Thyroid gland (tissue), 4 donors: ENCODE results near the gene BLTP2. TPM values are rescaled to one million over a fixed set of nuclear protein-coding genes. Genes with fewer than 3 reads are reported as not detected.

Experiments
- DNase-seq, 2 donors: peaks; one replicate each; pipeline ENCODE4 v3.0.0-alpha.2; 2019
- H3K27ac ChIP-seq, 3 donors: fragments of 200-600 bp; sonication (generic); 1 replicate in 2 of 3; 2 replicates in 1 of 3; pipeline ENCODE4 v1.5.1; 2016 to 2019; ENCODE audit warnings: mild to moderate bottlenecking in 1 of 3, moderate library complexity in 1 of 3
- H3K27me3 ChIP-seq: fragments of 200-600 bp; sonication (generic); one replicate; pipeline ENCODE4 v1.5.1; 2019
- H3K36me3 ChIP-seq, 2 donors: fragments of 200-600 bp; sonication (generic); one replicate each; pipeline ENCODE4 v1.5.1; 2016 to 2019
- H3K4me1 ChIP-seq, 2 donors: fragments of 200-600 bp; sonication (generic); one replicate each; pipeline ENCODE4 v1.5.1; 2017 to 2019
- H3K4me3 ChIP-seq, 3 donors: fragments of 200-600 bp; sonication (generic); replicated peaks in 1 of 3; 1 replicate in 2 of 3; 2 replicates in 1 of 3; pipeline ENCODE4 v1.5.1; 2016; ENCODE audit warnings: mild to moderate bottlenecking in 1 of 3
- H3K9me3 ChIP-seq: fragments of 200-600 bp; sonication (generic); one replicate; pipeline ENCODE4 v1.5.1; 2017
- CTCF ChIP-seq, 6 experiments: fragments of 200-600 bp in 3 of 6; fragments of 450-650 bp in 3 of 6; sonication (generic) in 3 of 6; IDR thresholded peaks; one replicate each; pipeline ENCODE4 v1.5.1; 2016 to 2019; ENCODE audit warnings: antibody characterized with exemption in 6 of 6, mild to moderate bottlenecking in 2 of 6, inconsistent platforms in 1 of 6, moderate library complexity in 1 of 6
- POLR2A ChIP-seq, 2 donors: fragments of 450-650 bp; IDR thresholded peaks; one replicate each; pipeline ENCODE4 v1.6.1; 2017; ENCODE audit warnings: antibody characterized with exemption in 2 of 2, mild to moderate bottlenecking in 2 of 2, moderate library complexity in 1 of 2
- WGBS, 2 donors: methylation state at CpG; one replicate each; pipeline ENCODE4 v1.1.5; 2017; 5-methylcytosine and 5-hydroxymethylcytosine counted together
- intact Hi-C: fragments of 100-400 bp; cut with DNase I; formaldehyde crosslinking; loops from one replicate; pipeline ENCODE4 v1.15.1; 2023
- total RNA-seq, 4 donors: library from RNA; depleted of rRNA; stranded (reverse); fragments of >200 nt; gene quantifications; one replicate each; pipeline ENCODE4 v1.2.3, GENCODE V29; 2016

The BLTP2 gene
- total RNA-seq, 4 donors from 2014 or later = 96.5 to 153 (median 129) TPM

- intact Hi-C loops = no loop called here
- H3K27ac ChIP-seq = peak overlapping the region in 1 of 3 donors; percentile 83
- H3K4me3 ChIP-seq = peak overlapping the region in 2 of 3 donors; percentile 24 to 29
- H3K9me3 ChIP-seq = no peaks in the 10 kb centered on the region
- 3 to 4% methylated on average over 16 to 17 of the region's 17 CpGs for WGBS, 2 donors
- no peak for DNase-seq
- TF ChIP-seq POLR2A (IDR thresholded peaks at IDR 0.05) (no peak), CTCF (IDR thresholded peaks at IDR 0.05) (no peak)
- H3K27me3 ChIP-seq = no peaks in the 10 kb centered on the region
- no peaks in the 10 kb centered on the region for H3K36me3 ChIP-seq
- peaks cover 6 to 24% of the 10 kb centered on the region in 2 donors for H3K4me1 ChIP-seq
Observed at GRCh38 chr17:28598389-28598788, 46.6 kb downstream of the BLTP2 start.

- H3K27ac ChIP-seq = no peak overlapping the region
- intact Hi-C loops = no loop called here
- TF ChIP-seq POLR2A (IDR thresholded peaks at IDR 0.05) (no peak), CTCF (IDR thresholded peaks at IDR 0.05) (no peak)
Observed at GRCh38 chr17:28597606-28598383, 47.2 kb downstream of the BLTP2 start.

More at GRCh38 chr17:28597606-28598383, 47.2 kb downstream of the BLTP2 start:
- Histone ChIP-seq H3K36me3 (no peaks in the 10 kb centered on the region), H3K27me3 (no peaks in the 10 kb centered on the region), H3K9me3 (no peaks in the 10 kb centered on the region), H3K4me1 (peaks cover 6 to 24% of the 10 kb centered on the region in 2 donors), H3K4me3 (no peak overlapping the region)
- WGBS, 2 donors = 30 to 33% methylated on average over 5 of the region's 5 CpGs
- no peak for DNase-seq

Other genes with a start within 250 kb of the BLTP2 start
- gene SLC46A1, start 238.9 kb downstream of the BLTP2 start, total RNA-seq = 10 to 100 TPM; 10.8 to 15.6 (median 13.4) TPM
- not detected for gene SLC13A2, start 171.5 kb downstream of the BLTP2 start, total RNA-seq
- under 1 TPM in 1 of 4 donors, not detected in 3; 0.34 TPM for gene FOXN1, start 138.8 kb downstream of the BLTP2 start, total RNA-seq
- 10 to 100 TPM; 29.8 to 43.9 (median 36.0) TPM for gene UNC119, start 92.5 kb downstream of the BLTP2 start, total RNA-seq
- gene PIGS, start 73.6 kb downstream of the BLTP2 start, total RNA-seq = 100 to 1,000 TPM in 1 of 4 donors, 10 to 100 TPM in 3; 37.2 to 111 (median 74.7) TPM
- gene ALDOC, start 68.3 kb downstream of the BLTP2 start, total RNA-seq = 10 to 100 TPM in 1 of 4 donors, 1 to 10 TPM in 3; 6.0 to 13.1 (median 8.7) TPM
- gene SPAG5, start 46.1 kb downstream of the BLTP2 start, total RNA-seq = 10 to 100 TPM in 2 of 4 donors, 1 to 10 TPM in 2; 4.4 to 27.0 (median 9.9) TPM
- gene RSKR, start 31.0 kb downstream of the BLTP2 start, total RNA-seq = 10 to 100 TPM in 1 of 4 donors, 1 to 10 TPM in 3; 4.2 to 13.1 (median 9.5) TPM
- gene SDF2, start 16.7 kb upstream of the BLTP2 start, total RNA-seq = 10 to 100 TPM; 28.9 to 74.6 (median 48.6) TPM
- gene SUPT6H, start 17.0 kb upstream of the BLTP2 start, total RNA-seq = 100 to 1,000 TPM in 1 of 4 donors, 10 to 100 TPM in 3; 49.2 to 117 (median 61.6) TPM
- 1 to 10 TPM in 2 of 4 donors, under 1 TPM in 1, not detected in 1; 0.46 to 4.3 (median 1.1) TPM for gene PROCA1, start 66.7 kb upstream of the BLTP2 start, total RNA-seq
- gene RAB34, start 72.7 kb upstream of the BLTP2 start, total RNA-seq = 100 to 1,000 TPM; 136 to 186 (median 159) TPM
- 100 to 1,000 TPM; 181 to 750 (median 443) TPM for gene RPL23A, start 74.8 kb upstream of the BLTP2 start, total RNA-seq
- 10 to 100 TPM in 1 of 4 donors, 1 to 10 TPM in 3; 1.6 to 21.4 (median 5.1) TPM for gene TLCD1, start 81.1 kb upstream of the BLTP2 start, total RNA-seq
- 10 to 100 TPM in 1 of 4 donors, 1 to 10 TPM in 3; 3.9 to 14.0 (median 8.1) TPM for gene NEK8, start 83.6 kb upstream of the BLTP2 start, total RNA-seq
- 10 to 100 TPM; 33.3 to 64.3 (median 44.3) TPM for gene TRAF4, start 98.9 kb upstream of the BLTP2 start, total RNA-seq
- 10 to 100 TPM; 14.1 to 22.6 (median 15.8) TPM for gene FAM222B, start 197.6 kb upstream of the BLTP2 start, total RNA-seq
- gene ERAL1, start 209.9 kb upstream of the BLTP2 start, total RNA-seq = 10 to 100 TPM; 23.1 to 59.3 (median 41.2) TPM